Gastroesophageal sphincter (tissue), 4 donors: ENCODE results near the gene PNKP. TPM values are rescaled to one million over a fixed set of nuclear protein-coding genes. Genes with fewer than 3 reads are reported as not detected.
A peak's percentile ranks its signal among the peaks of the same experiment; 100 is the strongest.

Experiments
- ATAC-seq: fragments of 150-250 bp; one replicate; pipeline ENCODE4 v1.9.1; 2016; ENCODE audit warnings: mild to moderate bottlenecking, moderate library complexity
- H3K27ac ChIP-seq, 4 donors: fragments of 200-600 bp; sonication (generic) in 3 of 4; 1 replicate in 3 of 4; 2 replicates in 1 of 4; pipeline ENCODE4 v1.5.1; 2016 to 2019
- H3K27me3 ChIP-seq: fragments of 200-600 bp; sonication (generic); one replicate; pipeline ENCODE4 v1.5.1; 2019
- H3K36me3 ChIP-seq, 2 donors: fragments of 200-600 bp; sonication (generic); one replicate each; pipeline ENCODE4 v1.5.1; 2019; ENCODE audit warnings: control low read depth in 1 of 2
- H3K4me1 ChIP-seq, 3 donors: fragments of 200-600 bp; sonication (generic); 1 replicate in 2 of 3; 2 replicates in 1 of 3; pipeline ENCODE4 v1.5.1; 2016 to 2019; ENCODE audit warnings: control low read depth in 2 of 3
- H3K4me3 ChIP-seq, 2 donors: fragments of 200-600 bp; sonication (generic); one replicate each; pipeline ENCODE4 v1.5.1; 2019; ENCODE audit warnings: mild to moderate bottlenecking in 1 of 2, moderate library complexity in 1 of 2
- H3K9me3 ChIP-seq, 3 donors: fragments of 200-600 bp; sonication (generic); one replicate each; pipeline ENCODE4 v1.5.1; 2017 to 2019; ENCODE audit warnings: control low read depth in 2 of 3
- EP300 ChIP-seq: sonication (generic); formaldehyde crosslinking; IDR thresholded peaks from one replicate; pipeline ENCODE4 v1.6.1; 2017; ENCODE audit warnings: antibody characterized with exemption, mild to moderate bottlenecking
- POLR2A ChIP-seq, 2 donors: fragments of 450-650 bp; IDR thresholded peaks; one replicate each; pipeline ENCODE4 v1.6.1; 2017; ENCODE audit warnings: antibody characterized with exemption in 2 of 2, mild to moderate bottlenecking in 2 of 2, moderate library complexity in 1 of 2
- POLR2AphosphoS5 ChIP-seq: sonication (generic); formaldehyde crosslinking; IDR thresholded peaks from one replicate; pipeline ENCODE4 v1.6.1; 2017; ENCODE audit warnings: antibody characterized with exemption
- WGBS, 2 donors: methylation state at CpG; one replicate each; pipeline ENCODE4 v1.1.5; 2018; ENCODE audit warnings: low coverage in 1 of 2; 5-methylcytosine and 5-hydroxymethylcytosine counted together
- total RNA-seq, 4 donors: library from RNA; depleted of rRNA; stranded (reverse); fragments of >200 nt; gene quantifications; one replicate each; pipeline ENCODE4 v1.1.0, GENCODE V29; 2016
- TF ChIP-seq, protein P1 (sequence below), 4 experiments: fragments of 200-600 bp in 2 of 4; fragments of 450-650 bp in 2 of 4; sonication (generic) in 1 of 4; IDR thresholded peaks; one replicate each; pipeline ENCODE4 v1.5.1; 2017 to 2019; ENCODE audit warnings: antibody characterized with exemption in 4 of 4, mild to moderate bottlenecking in 2 of 4, moderate library complexity in 2 of 4

The PNKP gene
- 10 to 100 TPM; 12.5 to 64.3 (median 29.4) TPM for total RNA-seq

GRCh38 chr19:49866933-49867782, at the start of gene PNKP:
Gene PNKP, minus strand, starts transcription at chr19:49867576. Its CDS starts 372 bp downstream, at chr19:49867204.
- peaks cover 0 to 41% of the 10 kb centered on the region in 2 donors for H3K36me3 ChIP-seq
- ATAC-seq = peak; percentile 62
- H3K27ac ChIP-seq = peak within 1 kb of the TSS; percentile 51 to 98 (median 91)
- H3K4me3 ChIP-seq = peak within 1 kb of the TSS; percentile 69 to 80
- H3K27me3 ChIP-seq = no peaks in the 10 kb centered on the region
- peaks cover 0 to 66% (median 35%) of the 10 kb centered on the region in 3 donors for H3K4me1 ChIP-seq
- H3K9me3 ChIP-seq = no peaks in the 10 kb centered on the region
- 0% methylated on average over 5 of the region's 65 CpGs; no CpG with 5 or more reads in 1 of the 2 donors for WGBS, 2 donors
- TF ChIP-seq POLR2A (IDR thresholded peaks at IDR 0.05) (peak; percentile 35 to 56), EP300 (no peak), POLR2AphosphoS5 (peak; percentile 78)
- TF ChIP-seq, protein P1, sequence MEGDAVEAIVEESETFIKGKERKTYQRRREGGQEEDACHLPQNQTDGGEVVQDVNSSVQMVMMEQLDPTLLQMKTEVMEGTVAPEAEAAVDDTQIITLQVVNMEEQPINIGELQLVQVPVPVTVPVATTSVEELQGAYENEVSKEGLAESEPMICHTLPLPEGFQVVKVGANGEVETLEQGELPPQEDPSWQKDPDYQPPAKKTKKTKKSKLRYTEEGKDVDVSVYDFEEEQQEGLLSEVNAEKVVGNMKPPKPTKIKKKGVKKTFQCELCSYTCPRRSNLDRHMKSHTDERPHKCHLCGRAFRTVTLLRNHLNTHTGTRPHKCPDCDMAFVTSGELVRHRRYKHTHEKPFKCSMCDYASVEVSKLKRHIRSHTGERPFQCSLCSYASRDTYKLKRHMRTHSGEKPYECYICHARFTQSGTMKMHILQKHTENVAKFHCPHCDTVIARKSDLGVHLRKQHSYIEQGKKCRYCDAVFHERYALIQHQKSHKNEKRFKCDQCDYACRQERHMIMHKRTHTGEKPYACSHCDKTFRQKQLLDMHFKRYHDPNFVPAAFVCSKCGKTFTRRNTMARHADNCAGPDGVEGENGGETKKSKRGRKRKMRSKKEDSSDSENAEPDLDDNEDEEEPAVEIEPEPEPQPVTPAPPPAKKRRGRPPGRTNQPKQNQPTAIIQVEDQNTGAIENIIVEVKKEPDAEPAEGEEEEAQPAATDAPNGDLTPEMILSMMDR (IDR thresholded peaks at IDR 0.05) = peak in 1 of 4 experiments; percentile 20

GRCh38 chr19:49915271-49915670, 47.9 kb upstream of the PNKP start:
- Histone ChIP-seq H3K4me3 (no peak overlapping the region), H3K9me3 (no peaks in the 10 kb centered on the region), H3K27me3 (no peaks in the 10 kb centered on the region), H3K27ac (no peak overlapping the region), H3K36me3 (peaks cover 0 to 67% of the 10 kb centered on the region in 2 donors), H3K4me1 (peaks cover 0 to 30% (median 8%) of the 10 kb centered on the region in 3 donors)
- ATAC-seq = no peak
- 98 to 100% methylated on average over 2 to 6 of the region's 6 CpGs for WGBS, 2 donors
- no peak for TF ChIP-seq POLR2A (IDR thresholded peaks at IDR 0.05)
- TF ChIP-seq, protein P1 (IDR thresholded peaks at IDR 0.05) = no peak
- TF ChIP-seq POLR2AphosphoS5 = no peak
- no peak for TF ChIP-seq EP300

- TF ChIP-seq, protein P1 (IDR thresholded peaks at IDR 0.05) = no peak
- no peak for TF ChIP-seq POLR2A (IDR thresholded peaks at IDR 0.05)
- no peak for TF ChIP-seq POLR2AphosphoS5
- TF ChIP-seq EP300 = no peak
- 100% methylated on average over 3 of the region's 10 CpGs; no CpG with 5 or more reads in 1 of the 2 donors for WGBS, 2 donors
- Histone ChIP-seq H3K4me1 (peaks cover 0 to 34% (median 8%) of the 10 kb centered on the region in 3 donors), H3K9me3 (no peaks in the 10 kb centered on the region), H3K27me3 (no peaks in the 10 kb centered on the region), H3K36me3 (peaks cover 0 to 76% of the 10 kb centered on the region in 2 donors), H3K27ac (peak overlapping the region in 1 of 4 donors; percentile 55), H3K4me3 (no peak overlapping the region)
- no peak for ATAC-seq
Measured at GRCh38 chr19:49913720-49914119, 46.3 kb upstream of the PNKP start.

DNA sequence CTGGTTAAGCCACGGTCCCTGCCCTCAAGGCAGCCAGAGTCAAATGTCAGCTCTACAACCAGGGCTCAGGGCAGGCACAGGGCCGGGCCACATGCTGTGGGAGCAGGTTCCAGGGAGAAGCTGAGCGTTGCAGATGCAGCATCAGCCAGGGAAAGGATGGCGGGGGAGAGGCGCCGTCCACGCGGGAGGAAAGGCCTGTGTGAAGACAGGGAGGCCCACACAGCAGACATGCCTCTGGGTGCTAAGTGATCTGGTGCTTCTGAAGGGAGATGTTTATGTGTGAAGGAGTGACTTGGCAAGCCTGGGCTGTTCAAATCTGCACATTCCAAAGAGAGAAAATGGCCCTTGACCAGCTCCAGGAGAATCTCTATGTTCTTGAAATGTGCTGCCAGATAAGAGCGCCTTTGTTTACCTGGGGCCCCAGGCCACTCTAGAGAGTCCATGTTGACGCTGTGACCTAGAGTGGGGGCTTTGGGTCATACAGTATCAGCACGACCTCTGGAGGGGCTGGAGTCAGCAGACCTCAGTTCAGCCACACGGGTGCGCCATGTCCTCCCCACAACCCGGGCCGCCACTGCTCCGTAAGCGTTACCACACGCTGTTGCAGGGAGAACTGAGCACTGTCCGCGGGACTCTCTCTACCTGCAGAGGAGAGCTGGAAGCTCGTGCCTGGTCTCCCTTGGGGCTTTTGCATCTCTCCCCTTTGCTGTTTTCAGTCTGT, 45.7 kb upstream of the PNKP start:
- peak; percentile 33 for ATAC-seq

More for the DNA sequence above, 45.7 kb upstream of the PNKP start:
- H3K27ac ChIP-seq = peak overlapping the region in 2 of 4 donors; percentile 47 to 55
- peaks cover 0 to 77% of the 10 kb centered on the region in 2 donors for H3K36me3 ChIP-seq
- TF ChIP-seq POLR2A (IDR thresholded peaks at IDR 0.05) = no peak
- TF ChIP-seq, protein P1 (IDR thresholded peaks at IDR 0.05) = no peak
- TF ChIP-seq EP300 = no peak
- TF ChIP-seq POLR2AphosphoS5 = no peak
- WGBS, 2 donors = 66 to 79% methylated on average over 9 to 13 of the region's 21 CpGs
- H3K9me3 ChIP-seq = no peaks in the 10 kb centered on the region
- H3K4me3 ChIP-seq = no peak overlapping the region
- H3K27me3 ChIP-seq = no peaks in the 10 kb centered on the region
- H3K4me1 ChIP-seq = peaks cover 0 to 34% (median 8%) of the 10 kb centered on the region in 3 donors
